ENCODE results near the gene DUSP22.

- TF ChIP-seq, protein P1, sequence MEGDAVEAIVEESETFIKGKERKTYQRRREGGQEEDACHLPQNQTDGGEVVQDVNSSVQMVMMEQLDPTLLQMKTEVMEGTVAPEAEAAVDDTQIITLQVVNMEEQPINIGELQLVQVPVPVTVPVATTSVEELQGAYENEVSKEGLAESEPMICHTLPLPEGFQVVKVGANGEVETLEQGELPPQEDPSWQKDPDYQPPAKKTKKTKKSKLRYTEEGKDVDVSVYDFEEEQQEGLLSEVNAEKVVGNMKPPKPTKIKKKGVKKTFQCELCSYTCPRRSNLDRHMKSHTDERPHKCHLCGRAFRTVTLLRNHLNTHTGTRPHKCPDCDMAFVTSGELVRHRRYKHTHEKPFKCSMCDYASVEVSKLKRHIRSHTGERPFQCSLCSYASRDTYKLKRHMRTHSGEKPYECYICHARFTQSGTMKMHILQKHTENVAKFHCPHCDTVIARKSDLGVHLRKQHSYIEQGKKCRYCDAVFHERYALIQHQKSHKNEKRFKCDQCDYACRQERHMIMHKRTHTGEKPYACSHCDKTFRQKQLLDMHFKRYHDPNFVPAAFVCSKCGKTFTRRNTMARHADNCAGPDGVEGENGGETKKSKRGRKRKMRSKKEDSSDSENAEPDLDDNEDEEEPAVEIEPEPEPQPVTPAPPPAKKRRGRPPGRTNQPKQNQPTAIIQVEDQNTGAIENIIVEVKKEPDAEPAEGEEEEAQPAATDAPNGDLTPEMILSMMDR (IDR thresholded peaks at IDR 0.05) = no peak
- TF ChIP-seq EZH2phosphoT487 (IDR thresholded peaks at IDR 0.05) = no peak
These were observed 41.2 kb downstream of the DUSP22 start for GRCh38 chr6:333379-334002.
